ENCODE data around the gene NOC4L. TPM values are rescaled to one million over a fixed set of nuclear protein-coding genes. Genes with fewer than 3 reads are reported as not detected.

NOC4L gene
- total and polyA plus RNA-seq, 2 of the 4 experiments (the other 2 are of a cell fraction): 5.2 to 13.4 TPM

GRCh38 chr12:132140918-132141841 is 3.1 kb upstream of the NOC4L start:
- dilution Hi-C loops (cut with HindIII; ENCODE audit: low sequenced_read_pairs, unreplicated experiment) (no loop called here), intact Hi-C loops (cut with micrococcal nuclease) (no loop called here), in situ Hi-C loops (cut with MboI; ENCODE audit: low sequenced_read_pairs) (no loop called here)
- Histone ChIP-seq H3K56ac (ENCODE audit: extremely low read depth, insufficient read depth, low read length) (no peak overlapping the region), H2BK120ac (ENCODE audit: low read depth, low read length) (no peak overlapping the region), H3K23ac (ENCODE audit: low read depth, low read length) (no peak overlapping the region), H3K4ac (ENCODE audit: low read depth, low read length) (no peak overlapping the region), H4K20me1 (ENCODE audit: insufficient read depth, low read length) (peaks cover 5% of the 10 kb centered on the region; the same call in 1 of the 2 replicates), H3K9ac (ENCODE audit: low read depth, low read length) (no peak overlapping the region), H2AK9ac (replicated peaks; ENCODE audit: low read depth, low read length, poor library complexity) (peak overlapping the region; percentile 12), H2AFZ (replicated peaks; ENCODE audit: low read length, poor library complexity) (no peak overlapping the region), H3K79me1 (ENCODE audit: low read depth in 1 of 2, low read length in 2 of 2) (peaks cover 9 to 30% of the 10 kb centered on the region in 2 experiments), H2BK5ac (ENCODE audit: low read depth, low read length, poor library complexity, severe bottlenecking) (no peak overlapping the region), H2AK5ac (ENCODE audit: low read depth, low read length) (no peak overlapping the region), H3K4me3 (ENCODE audit: insufficient read depth, low read depth, low read length) (no peak overlapping the region), H3K9me1 (ENCODE audit: insufficient read depth, low read length) (0 out of 2 replicates have a peak, but pooled peaks cover 3% of the 10 kb centered on the region), H4K91ac (ENCODE audit: insufficient read depth, low read depth, low read length) (no peak overlapping the region), H2BK20ac (ENCODE audit: low read depth, low read length) (no peak overlapping the region), H2BK15ac (ENCODE audit: low read depth, low read length) (no peak overlapping the region), H4K5ac (ENCODE audit: low read depth, low read length) (no peak overlapping the region), H3K18ac (ENCODE audit: low read depth, low read length) (no peak overlapping the region), H3K9me3 (ENCODE audit: control insufficient read depth, insufficient read depth, low read length) (no peaks in the 10 kb centered on the region), H3K36me3 (ENCODE audit: control insufficient read depth, insufficient read depth, low read length) (peaks cover 48% of the 10 kb centered on the region), H3K4me1 (ENCODE audit: control insufficient read depth, insufficient read depth, low read length) (peaks cover 9% of the 10 kb centered on the region), H3K14ac (replicated peaks; ENCODE audit: low read depth, low read length) (no peak overlapping the region), H3K4me2 (ENCODE audit: low read depth, low read length) (no peak overlapping the region), H4K8ac (ENCODE audit: low read depth in 2 of 2, low read length in 2 of 2) (no peak overlapping the region), H3K27me3 (ENCODE audit: control insufficient read depth, insufficient read depth, low read length) (no peaks in the 10 kb centered on the region), H3K27ac (ENCODE audit: insufficient read depth, low read length) (no peak overlapping the region)
- ChIA-PET CTCF (no interaction called here), POLR2A (ENCODE audit: unreplicated experiment) (no interaction called here)
- no TSS peak for BruUV-seq (replicated peaks)
- ATAC-seq (ENCODE audit: low read depth) (no peak), DNase-seq (no peak)
- 98% methylated on average over 15 of the region's 38 CpGs; no CpG with 5 or more reads in 1 of the 2 experiments for WGBS, 2 experiments (ENCODE audit: extremely low coverage in 2 of 2, insufficient read length in 1 of 2)
- TF ChIP-seq USF2 (IDR thresholded peaks at IDR 0.05; ENCODE audit: low read depth, low read length) (no peak), FOS (IDR thresholded peaks at IDR 0.05; ENCODE audit: low read depth, low read length) (no peak), MAFK (IDR thresholded peaks at IDR 0.05; ENCODE audit: low read depth, low read length) (no peak), RAD21 (IDR thresholded peaks at IDR 0.05; ENCODE audit: low read length) (no peak), CHD1 (IDR thresholded peaks at IDR 0.05; ENCODE audit: low read depth, low read length) (no peak), ELK1 (IDR thresholded peaks at IDR 0.05; ENCODE audit: borderline replicate concordance, low read depth, low read length) (no peak), RFX5 (IDR thresholded peaks at IDR 0.05; ENCODE audit: low read depth, low read length) (no peak), CEBPB (IDR thresholded peaks at IDR 0.05; ENCODE audit: low read depth, low read length) (no peak), SMC3 (IDR thresholded peaks at IDR 0.05; ENCODE audit: low read depth, low read length) (no peak), MXI1 (IDR thresholded peaks at IDR 0.05; ENCODE audit: borderline replicate concordance, low read depth, low read length) (no peak), MAZ (IDR thresholded peaks at IDR 0.05; ENCODE audit: borderline replicate concordance, low read depth, low read length) (no peak), CTCF (conservative IDR thresholded peaks at IDR 0.05; ENCODE audit: low read depth, low read length) (no peak), POLR2A (IDR thresholded peaks at IDR 0.05; ENCODE audit: low read depth, low read length) (no peak), RCOR1 (IDR thresholded peaks at IDR 0.05; ENCODE audit: insufficient replicate concordance, low read length) (no peak), BHLHE40 (IDR thresholded peaks at IDR 0.05; ENCODE audit: low read depth, low read length) (no peak)
